ENCODE results near the gene NAB2. TPM values are rescaled to one million over a fixed set of nuclear protein-coding genes. Genes with fewer than 3 reads are reported as not detected.
A peak's percentile ranks its signal among the peaks of the same experiment; 100 is the strongest.

The NAB2 gene
- polyA plus RNA-seq, 3 donors, result 1.00 to 8.3 (median 2.7) TPM

DNA sequence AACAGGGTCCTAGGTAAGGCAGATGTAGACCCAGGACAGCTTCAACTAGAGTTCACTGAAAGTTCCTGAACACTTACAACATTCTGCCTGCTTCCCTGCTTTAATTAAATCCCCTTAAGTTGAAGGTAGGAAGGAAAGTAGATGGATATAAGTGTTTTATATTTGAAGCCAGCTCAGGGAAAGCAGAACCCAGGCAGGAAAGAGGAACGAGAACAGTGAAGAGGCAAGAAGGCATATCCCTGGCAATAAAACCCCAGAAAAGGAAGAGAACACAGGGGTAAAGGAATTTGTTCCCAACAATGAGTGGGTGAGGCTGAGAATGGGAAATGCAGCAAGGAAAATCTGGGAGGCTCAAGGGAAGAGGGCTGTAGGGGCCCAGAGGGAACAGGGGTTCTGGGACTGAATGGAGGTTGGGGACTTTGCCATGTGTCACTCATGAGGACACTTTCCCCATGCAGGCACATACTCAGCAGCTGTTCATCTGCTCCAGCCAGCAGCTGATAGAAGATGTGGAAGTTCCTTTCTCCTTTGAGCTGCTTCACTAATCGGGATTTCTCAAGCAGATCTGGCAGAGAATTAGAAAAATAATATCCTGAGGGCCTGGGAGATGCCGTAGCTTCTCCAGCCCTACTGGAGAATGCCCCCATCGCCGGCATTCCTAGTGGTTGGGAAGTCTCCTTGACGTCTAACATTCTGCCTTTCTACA lies 42.7 kb upstream of the NAB2 start:
- Mint-ChIP-seq H3K27me3 (ENCODE audit: low read depth in 3 of 3) (peaks cover 3 to 10% (median 7%) of the 10 kb centered on the region in 3 donors), H3K36me3 (no peaks in the 10 kb centered on the region), H3K4me1 (peaks cover 62% of the 10 kb centered on the region), H3K4me3 (peak overlapping the region; percentile 49 to 85), H3K9me3 (no peaks in the 10 kb centered on the region), H3K27ac (peak overlapping the region; percentile 89 to 98 (median 94))
- no peaks in the 10 kb centered on the region for H4K20me1 ChIP-seq (ENCODE audit: insufficient read depth, low read length)
- no peaks in the 10 kb centered on the region for H3K36me3 ChIP-seq (replicated peaks in 1 of 2; ENCODE audit: control insufficient read depth in 1 of 2, insufficient read depth in 2 of 2, low read length in 2 of 2)
- H2AFZ ChIP-seq (ENCODE audit: insufficient read depth, low read depth, low read length, poor library complexity, severe bottlenecking), result no peak overlapping the region
- H3K27me3 ChIP-seq (ENCODE audit: control insufficient read depth in 2 of 2, insufficient read depth in 2 of 2, low read length in 2 of 2), result no peaks in the 10 kb centered on the region
- intact Hi-C loops (cut with micrococcal nuclease), result no loop called here
- peak in 2 of 3 donors; percentile 29 to 61 for DNase-seq
- 0% methylated on average over 1 of the region's 6 CpGs for WGBS (ENCODE audit: insufficient coverage)
- H3K27ac ChIP-seq (ENCODE audit: low read depth in 1 of 2, low read length in 2 of 2), result peak overlapping the region; percentile 85
- H3K9me3 ChIP-seq (replicated peaks in 1 of 2; ENCODE audit: control insufficient read depth in 1 of 2, insufficient read depth in 1 of 2, low read length in 2 of 2), result no peaks in the 10 kb centered on the region
- peak overlapping the region in 1 of 3 experiments; percentile 69 for H3K4me3 ChIP-seq (replicated peaks in 1 of 3; ENCODE audit: low read depth in 2 of 3, low read length in 3 of 3)
- no peaks in the 10 kb centered on the region for H3K79me2 ChIP-seq (ENCODE audit: insufficient read depth, low read length)
- TF ChIP-seq, protein P1, sequence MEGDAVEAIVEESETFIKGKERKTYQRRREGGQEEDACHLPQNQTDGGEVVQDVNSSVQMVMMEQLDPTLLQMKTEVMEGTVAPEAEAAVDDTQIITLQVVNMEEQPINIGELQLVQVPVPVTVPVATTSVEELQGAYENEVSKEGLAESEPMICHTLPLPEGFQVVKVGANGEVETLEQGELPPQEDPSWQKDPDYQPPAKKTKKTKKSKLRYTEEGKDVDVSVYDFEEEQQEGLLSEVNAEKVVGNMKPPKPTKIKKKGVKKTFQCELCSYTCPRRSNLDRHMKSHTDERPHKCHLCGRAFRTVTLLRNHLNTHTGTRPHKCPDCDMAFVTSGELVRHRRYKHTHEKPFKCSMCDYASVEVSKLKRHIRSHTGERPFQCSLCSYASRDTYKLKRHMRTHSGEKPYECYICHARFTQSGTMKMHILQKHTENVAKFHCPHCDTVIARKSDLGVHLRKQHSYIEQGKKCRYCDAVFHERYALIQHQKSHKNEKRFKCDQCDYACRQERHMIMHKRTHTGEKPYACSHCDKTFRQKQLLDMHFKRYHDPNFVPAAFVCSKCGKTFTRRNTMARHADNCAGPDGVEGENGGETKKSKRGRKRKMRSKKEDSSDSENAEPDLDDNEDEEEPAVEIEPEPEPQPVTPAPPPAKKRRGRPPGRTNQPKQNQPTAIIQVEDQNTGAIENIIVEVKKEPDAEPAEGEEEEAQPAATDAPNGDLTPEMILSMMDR (IDR thresholded peaks at IDR 0.05), result no peak
- peak overlapping the region; percentile 75 for H3K4me2 ChIP-seq (replicated peaks; ENCODE audit: extremely low read depth, low read length, poor library complexity, severe bottlenecking)
- H3K4me1 ChIP-seq (ENCODE audit: control insufficient read depth in 1 of 2, insufficient read depth in 2 of 2, low read length in 2 of 2), result peaks cover 56 to 57% of the 10 kb centered on the region in 2 donors
- H3K9ac ChIP-seq (ENCODE audit: insufficient read depth, low read length, poor library complexity, severe bottlenecking), result no peak overlapping the region

DNA sequence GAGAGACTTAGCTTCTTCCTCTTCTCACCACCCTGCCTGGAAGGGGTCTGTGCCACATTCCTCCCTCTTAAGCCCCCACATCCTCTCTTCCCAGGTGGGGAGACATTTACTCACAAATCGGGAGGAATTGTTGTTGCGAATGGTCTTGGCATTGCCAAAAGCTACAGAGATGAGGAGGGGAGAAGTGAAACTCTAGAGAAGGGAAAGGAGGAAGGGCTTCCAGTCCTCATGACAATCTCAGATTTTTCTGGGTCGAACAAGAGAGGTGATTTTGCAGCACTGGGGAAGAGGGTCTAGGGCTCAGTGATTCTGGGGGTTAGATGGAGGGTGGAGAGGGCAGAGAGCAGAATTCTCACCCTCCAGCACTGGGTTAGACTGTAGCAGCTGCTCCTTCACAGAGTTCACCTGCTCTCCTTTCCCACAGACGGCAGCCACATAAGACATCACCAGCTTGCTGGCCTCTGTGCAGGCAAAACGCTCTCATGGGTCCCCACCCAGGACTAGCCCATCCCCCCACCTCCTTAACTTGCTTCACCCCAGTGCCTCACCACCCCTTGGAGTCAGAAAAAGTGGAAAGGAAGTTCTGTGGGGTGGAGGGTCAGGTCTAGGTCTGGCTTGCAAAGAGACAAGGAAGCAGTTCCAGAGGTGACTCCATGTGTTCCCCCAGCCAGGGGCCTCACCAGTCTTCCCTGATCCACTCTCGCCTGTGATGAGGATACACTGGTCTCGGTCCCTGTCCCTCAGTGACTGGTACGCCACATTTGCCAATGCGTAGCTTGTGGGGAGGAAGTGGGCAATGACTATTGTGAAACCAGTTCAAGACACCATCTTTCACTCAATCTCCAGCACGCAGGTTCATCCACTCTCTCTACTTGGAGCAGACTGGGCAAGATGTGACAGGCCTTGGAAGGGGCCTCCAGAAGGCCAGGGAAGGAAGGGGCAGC lies 41.7 kb upstream of the NAB2 start:
- no peaks in the 10 kb centered on the region for H3K36me3 Mint-ChIP-seq
- Histone ChIP-seq H3K9ac (ENCODE audit: insufficient read depth, low read length, poor library complexity, severe bottlenecking) (peak overlapping the region; percentile 17), H3K27ac (ENCODE audit: low read depth in 1 of 2, low read length in 2 of 2) (peak overlapping the region; percentile 85), H3K79me2 (ENCODE audit: insufficient read depth, low read length) (no peaks in the 10 kb centered on the region), H3K4me3 (replicated peaks in 1 of 3; ENCODE audit: low read depth in 2 of 3, low read length in 3 of 3) (peak overlapping the region; percentile 8 to 69 (median 15)), H3K27me3 (ENCODE audit: control insufficient read depth in 2 of 2, insufficient read depth in 2 of 2, low read length in 2 of 2) (no peaks in the 10 kb centered on the region), H3K9me3 (replicated peaks in 1 of 2; ENCODE audit: control insufficient read depth in 1 of 2, insufficient read depth in 1 of 2, low read length in 2 of 2) (no peaks in the 10 kb centered on the region), H4K20me1 (ENCODE audit: insufficient read depth, low read length) (no peaks in the 10 kb centered on the region), H2AFZ (ENCODE audit: insufficient read depth, low read depth, low read length, poor library complexity, severe bottlenecking) (peak overlapping the region; percentile 56), H3K4me2 (replicated peaks; ENCODE audit: extremely low read depth, low read length, poor library complexity, severe bottlenecking) (peak overlapping the region; percentile 75), H3K36me3 (replicated peaks in 1 of 2; ENCODE audit: control insufficient read depth in 1 of 2, insufficient read depth in 2 of 2, low read length in 2 of 2) (no peaks in the 10 kb centered on the region), H3K4me1 (ENCODE audit: control insufficient read depth in 1 of 2, insufficient read depth in 2 of 2, low read length in 2 of 2) (peaks cover 55% of the 10 kb centered on the region in 2 donors)
- WGBS (ENCODE audit: insufficient coverage), result 0% methylated on average over 4 of the region's 10 CpGs
- H3K27ac Mint-ChIP-seq, result peak overlapping the region; percentile 89 to 98 (median 94)
- TF ChIP-seq, protein P1 (IDR thresholded peaks at IDR 0.05), result no peak
- H3K4me3 Mint-ChIP-seq, result peak overlapping the region; percentile 49 to 85
- no peaks in the 10 kb centered on the region for H3K9me3 Mint-ChIP-seq
- DNase-seq, result peak; percentile 72 to 87 (median 86)
- H3K4me1 Mint-ChIP-seq, result peaks cover 60% of the 10 kb centered on the region
- intact Hi-C loops (cut with micrococcal nuclease), result no loop called here
- peaks cover 3 to 10% (median 7%) of the 10 kb centered on the region in 3 donors for H3K27me3 Mint-ChIP-seq (ENCODE audit: low read depth in 3 of 3)
